HepG2 (cell line): ENCODE results near the gene LRIG1. TPM values are rescaled to one million over a fixed set of nuclear protein-coding genes. Genes with fewer than 3 reads are reported as not detected.

Experiments
- ATAC-seq: fragments of 200-7000 bp; cut with Tn5 transposase; 3 replicates; pipeline ENCODE4 v1.9.1; 2020; ENCODE audit warnings: mild to moderate bottlenecking, moderate library complexity
- BruUV-seq: library from RNA; stranded (reverse); fragments of 400-500 nt; replicated peaks from 2 replicates; lab custom pipeline; 2021; lab: Mats Ljungman, UMichigan
- CTCF ChIA-PET: fragments of 300-600 bp; formaldehyde crosslinking; extraction: SDS; loops from one replicate; lab custom pipeline; 2021; ENCODE audit warnings: low total read pairs, inconsistent platforms, low intra/inter-chr PET ratio; lab: Yijun Ruan, JAX
- POLR2A ChIA-PET: fragments of 350-600 bp; sonication (Branson Sonifier 250); formaldehyde crosslinking; loops from one replicate; lab custom pipeline; 2020; ENCODE audit warnings: antibody characterized with exemption, inconsistent platforms; lab: Yijun Ruan, JAX
- DNase-seq: peaks from one replicate; pipeline ENCODE4 v3.0.0-alpha.2; 2015; ENCODE audit warnings: low spot score
- FAIRE-seq: peaks from 3 replicates; lab custom pipeline; 2011; peaks lifted over from hg19 to GRCh38; lab: Jason Lieb, UNC
- H2AFZ ChIP-seq: one replicate; pipeline ENCODE4 v1.6.1; 2011; ENCODE audit warnings: low read length, inconsistent platforms
- H3K27ac ChIP-seq: fragments of 300-600 bp; 3 replicates; pipeline ENCODE4 v1.8.0; 2011; ENCODE audit warnings: mixed run types, mild to moderate bottlenecking, mixed read lengths, low read length, inconsistent platforms; ENCODE audit not compliant: insufficient read depth; ENCODE audit errors: extremely low read length
- H3K27me3 ChIP-seq, 2 experiments: fragments of 200-600 bp in 1 of 2; 2 replicates in 1 of 2; 3 replicates in 1 of 2; pipeline versions ENCODE4 v1.6.0 to v1.8.0; 2011; ENCODE audit warnings: low read length in 2 of 2, mild to moderate bottlenecking in 2 of 2, moderate library complexity in 2 of 2, inconsistent platforms in 1 of 2; ENCODE audit not compliant: insufficient read depth in 2 of 2, control insufficient read depth in 1 of 2
- H3K36me3 ChIP-seq, 2 experiments: fragments of 200-600 bp in 1 of 2; replicated peaks in 1 of 2; 2 replicates in 1 of 2; 3 replicates in 1 of 2; pipeline versions ENCODE4 v1.5.1 to v1.8.0; 2011; ENCODE audit warnings: low read length in 2 of 2, inconsistent platforms in 1 of 2; ENCODE audit not compliant: insufficient read depth in 2 of 2, control insufficient read depth in 1 of 2
- H3K4me1 ChIP-seq: 2 replicates; pipeline ENCODE4 v1.5.1; 2012; ENCODE audit warnings: low read length, inconsistent platforms; ENCODE audit not compliant: insufficient read depth
- H3K4me2 ChIP-seq: 2 replicates; pipeline ENCODE4 v1.6.0; 2011; ENCODE audit warnings: low read depth, low read length, inconsistent platforms
- H3K4me3 ChIP-seq, 3 experiments: fragments of 200-600 bp in 1 of 3; sonication (generic), shearing (Covaris generic) in 1 of 3; replicated peaks in 1 of 3; 2 replicates each; pipeline ENCODE4 v1.5.1; 2011 to 2016; ENCODE audit warnings: low read length in 3 of 3, inconsistent platforms in 2 of 3, low read depth in 2 of 3, mild to moderate bottlenecking in 2 of 3, control low read depth in 1 of 3, mixed read lengths in 1 of 3; ENCODE audit not compliant: insufficient read depth in 1 of 3
- H3K79me2 ChIP-seq: one replicate; pipeline ENCODE4 v1.6.1; 2011; ENCODE audit warnings: low read length, inconsistent platforms; ENCODE audit not compliant: insufficient read depth
- H3K9ac ChIP-seq: 2 replicates; pipeline ENCODE4 v1.6.0; 2011; ENCODE audit warnings: mild to moderate bottlenecking, low read depth, low read length, inconsistent platforms; ENCODE audit not compliant: insufficient read depth
- H3K9me3 ChIP-seq: 2 replicates; pipeline ENCODE4 v1.5.1; 2012; ENCODE audit warnings: mild to moderate bottlenecking, low read length
- H4K20me1 ChIP-seq: 2 replicates; pipeline ENCODE4 v1.6.0; 2011; ENCODE audit warnings: inconsistent platforms, mild to moderate bottlenecking, low read length, moderate library complexity; ENCODE audit not compliant: insufficient read depth
- FOSL2 ChIP-seq: sonication (generic); formaldehyde crosslinking; IDR thresholded peaks from 2 replicates; pipeline ENCODE4 v1.4.0; 2020; ENCODE audit warnings: missing genetic modification reagents
- FOXO1 ChIP-seq: sonication (generic); formaldehyde crosslinking; IDR thresholded peaks from 2 replicates; pipeline ENCODE4 v1.4.0; 2020; ENCODE audit warnings: missing genetic modification reagents
- IRF2 ChIP-seq: IDR thresholded peaks from 2 replicates; pipeline ENCODE4 v1.6.1; 2018; ENCODE audit warnings: missing genetic modification reagents, missing compliant biosample characterization
- KDM2A ChIP-seq: sonication (generic); formaldehyde crosslinking; IDR thresholded peaks from 2 replicates; pipeline ENCODE4 v1.4.0; 2020; ENCODE audit warnings: low read depth, missing genetic modification reagents, borderline replicate concordance
- KLF6 ChIP-seq: IDR thresholded peaks from 2 replicates; pipeline ENCODE4 v1.8.0; 2016; ENCODE audit warnings: missing biosample characterization, missing genetic modification reagents
- MIXL1 ChIP-seq: IDR thresholded peaks from 2 replicates; pipeline ENCODE4 v1.6.1; 2016
- MNT ChIP-seq: fragments of 450-650 bp; IDR thresholded peaks from 2 replicates; pipeline ENCODE4 v1.6.1; 2016
- POLR2A ChIP-seq, 2 experiments: IDR thresholded peaks; 2 replicates each; pipeline ENCODE4 v1.6.1; 2011; ENCODE audit warnings: low read depth in 2 of 2, low read length in 2 of 2, mild to moderate bottlenecking in 1 of 2, moderate library complexity in 1 of 2; ENCODE audit not compliant: insufficient read depth in 1 of 2
- SOX13 ChIP-seq, 3 experiments: fragments of 450-650 bp in 1 of 3; sonication (generic) in 1 of 3; formaldehyde crosslinking in 1 of 3; IDR thresholded peaks in 2 of 3; conservative IDR thresholded peaks in 1 of 3; 2 replicates each; pipeline versions ENCODE4 v1.5.0 to v1.6.1; 2016 to 2020; ENCODE audit warnings: antibody characterized with exemption in 1 of 3, mild to moderate bottlenecking in 1 of 3, missing compliant biosample characterization in 1 of 3, missing genetic modification reagents in 1 of 3, moderate library complexity in 1 of 3
- TFDP1 ChIP-seq: IDR thresholded peaks from 2 replicates; pipeline ENCODE4 v1.6.1; 2016; ENCODE audit warnings: missing compliant biosample characterization, missing genetic modification reagents, borderline replicate concordance
- ZBTB10 ChIP-seq: sonication (generic); formaldehyde crosslinking; IDR thresholded peaks from 2 replicates; pipeline ENCODE4 v1.4.0; 2020; ENCODE audit warnings: missing genetic modification reagents, borderline replicate concordance
- ZHX1 ChIP-seq: sonication (generic); formaldehyde crosslinking; IDR thresholded peaks from 2 replicates; pipeline ENCODE4 v1.8.1; 2022; ENCODE audit warnings: low read depth, mild to moderate bottlenecking, missing genetic modification reagents
- ZKSCAN1 ChIP-seq: fragments of 150-350 bp; IDR thresholded peaks from 2 replicates; pipeline ENCODE4 v1.6.1; 2014; ENCODE audit warnings: low read length
- ZNF263 ChIP-seq: sonication (generic); formaldehyde crosslinking; IDR thresholded peaks from 2 replicates; pipeline ENCODE4 v1.4.0; 2020; ENCODE audit warnings: missing genetic modification reagents
- ZNF501 ChIP-seq: sonication (generic); formaldehyde crosslinking; IDR thresholded peaks from 2 replicates; pipeline ENCODE4 v1.5.1; 2020; ENCODE audit warnings: mild to moderate bottlenecking, moderate library complexity, missing genetic modification reagents
- WGBS: methylation state at CpG from one replicate; pipeline ENCODE4 v1.1.6; 2017; ENCODE audit warnings: low lambda C conversion rate; 5-methylcytosine and 5-hydroxymethylcytosine counted together
- in situ Hi-C: cut with HindIII; loops from 2 replicates; pipeline ENCODE4 v1.10.0; 2017; ENCODE audit warnings: low pct_unique_long_range_greater_than_20kb; ENCODE audit not compliant: extremely low pct_ligation_motif_present
- intact Hi-C: fragments of 100-400 bp; cut with micrococcal nuclease; formaldehyde crosslinking; loops from one replicate; pipeline ENCODE4 v1.10.0; 2022; ENCODE audit not compliant: unreplicated experiment
- polyA plus RNA-seq, 8 experiments: library from polyadenylated mRNA; depleted of rRNA in 3 of 8; stranded (reverse) in 7 of 8; unstranded in 1 of 8; fragments of >200 nt; fragmentation: Illumina TruSeq in 4 of 8; extraction: Trizol in 4 of 8; gene quantifications; 2 replicates each; pipeline versions ENCODE4 v1.2.1 to v1.2.3, GENCODE V29; 2011 to 2016; ENCODE audit warnings: low read depth in 4 of 8, missing spikeins in 1 of 8, mixed read lengths in 1 of 8; ENCODE audit not compliant: insufficient read depth in 1 of 8
- total RNA-seq, 5 experiments: library from RNA; depleted of rRNA; stranded (reverse); fragments of >200 nt; fragmentation: Illumina TruSeq; extraction: Trizol; gene quantifications; 2 replicates each; pipeline ENCODE4 v1.2.3, GENCODE V29; 2016; ENCODE audit warnings: low read depth in 1 of 5

LRIG1 gene
- total and polyA plus RNA-seq, 2 of the 13 experiments (the other 11 are each of a cell fraction or from before 2014, with no cell fraction given): 17.8 to 24.8 TPM

GRCh38 chr3:66407611-66408218, 93.1 kb downstream of the LRIG1 start:
- in situ Hi-C loops: loop anchor here (5.0 kb wide), 2 partner anchors 90 to 410 kb away; no protein-coding TSS in a partner anchor
- 79% methylated on average over 4 of the region's 14 CpGs for WGBS
- DNase-seq: peak; percentile 48
- no peaks in the 10 kb centered on the region for H3K9me3 ChIP-seq
- no peak overlapping the region for H2AFZ ChIP-seq
- H3K79me2 ChIP-seq: no peaks in the 10 kb centered on the region
- H3K36me3 ChIP-seq: peaks cover 35 to 82% of the 10 kb centered on the region in 2 experiments
- peak; percentile 72 for FAIRE-seq
- H3K4me2 ChIP-seq: no peak overlapping the region
- no peaks in the 10 kb centered on the region for H4K20me1 ChIP-seq
- intact Hi-C loops: loop anchor here (1.0 to 5.0 kb wide), 3 partner anchors 75 to 409 kb away; no protein-coding TSS in a partner anchor
- ATAC-seq: peak; percentile 92
- ChIA-PET CTCF (interaction anchor here (0.9 to 2.2 kb wide), 3 partner anchors 131 to 415 kb away, joined by 4 to 13 read pairs (median 4); no protein-coding TSS in a partner anchor), POLR2A (interaction anchor here (1.1 kb wide), 1 partner anchor 397 kb away, joined by 3 read pairs; no protein-coding TSS in a partner anchor)
- H3K9ac ChIP-seq: no peak overlapping the region
- no TSS peak for BruUV-seq
- H3K27me3 ChIP-seq: no peaks in the 10 kb centered on the region
- no peak overlapping the region for H3K27ac ChIP-seq
- H3K4me3 ChIP-seq: no peak overlapping the region
- H3K4me1 ChIP-seq: peaks cover 9% of the 10 kb centered on the region
- TF ChIP-seq FOXO1 (CRISPR knock-in tag): peak; percentile 51; the same call in 1 of the 2 replicates
- TF ChIP-seq MNT: peak; percentile 54
- TF ChIP-seq ZNF501: peak; percentile 40; the same call in 1 of the 2 replicates
- TF ChIP-seq IRF2 (CRISPR knock-in tag): 0 out of 2 replicates have a peak, but pooled peaks have one; percentile 47
- TF ChIP-seq TFDP1 (CRISPR knock-in tag): 0 out of 2 replicates have a peak, but pooled peaks have one; percentile 25
- TF ChIP-seq MIXL1 (CRISPR knock-in tag): 0 out of 2 replicates have a peak, but pooled peaks have one; percentile 40
- TF ChIP-seq KDM2A (CRISPR knock-in tag): peak; percentile 57; the same call in 1 of the 2 replicates
- 0 out of 2 replicates have a peak, but pooled peaks have one; percentile 33 for TF ChIP-seq ZNF263 (CRISPR knock-in tag)
- TF ChIP-seq ZHX1 (CRISPR knock-in tag): no peak
- no peak for TF ChIP-seq POLR2A (IDR thresholded peaks at IDR 0.05; ENCODE audit: insufficient read depth in 1 of 2, low read depth in 2 of 2, low read length in 2 of 2)
- TF ChIP-seq FOSL2 (CRISPR knock-in tag): peak; percentile 49; the same call in 1 of the 2 replicates
- TF ChIP-seq SOX13 (IDR thresholded peaks at IDR 0.05): no peak
- 0 out of 4 replicates have a peak, but pooled peaks of 1 of the 2 experiments have one; percentile 16 for TF ChIP-seq SOX13 (CRISPR knock-in tag; conservative IDR thresholded peaks at IDR 0.05 in 1 of 2, IDR thresholded peaks at IDR 0.05 in 1 of 2)
- TF ChIP-seq KLF6 (CRISPR knock-in tag): peak; percentile 55; the same call in 1 of the 2 replicates
- TF ChIP-seq ZBTB10 (CRISPR knock-in tag): no peak
- TF ChIP-seq ZKSCAN1: peak; percentile 70; the same call in 1 of the 2 replicates
